NCI-H1417 treated with DMSO at 0.1 percent for 48 hours (cell line): ENCODE data around the gene PTMA.

Source experiments
- DNase-seq: peaks from one replicate; lab custom pipeline; 2025; lab: John Stamatoyannopoulos, UW

The PTMA gene

DNA sequence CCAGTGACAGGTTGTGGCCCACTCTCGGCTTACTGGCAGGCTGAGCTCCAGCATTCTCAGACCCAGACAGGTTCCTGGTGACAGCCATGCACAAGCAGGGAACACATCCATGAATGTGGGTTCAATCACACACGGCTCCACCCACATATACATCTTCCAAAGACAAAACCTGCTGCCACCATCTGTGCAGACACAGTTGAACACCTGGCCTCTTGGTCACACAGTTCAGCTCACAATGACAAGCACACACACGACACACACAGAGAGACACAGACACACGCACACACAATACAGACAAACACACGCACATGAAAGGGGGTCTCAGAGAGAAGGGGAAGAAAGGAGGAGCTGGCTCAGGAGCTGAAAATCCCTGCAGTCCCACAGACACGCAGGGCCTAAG, 32.1 kb upstream of the PTMA start:
- DNase-seq, result no peak

DNA sequence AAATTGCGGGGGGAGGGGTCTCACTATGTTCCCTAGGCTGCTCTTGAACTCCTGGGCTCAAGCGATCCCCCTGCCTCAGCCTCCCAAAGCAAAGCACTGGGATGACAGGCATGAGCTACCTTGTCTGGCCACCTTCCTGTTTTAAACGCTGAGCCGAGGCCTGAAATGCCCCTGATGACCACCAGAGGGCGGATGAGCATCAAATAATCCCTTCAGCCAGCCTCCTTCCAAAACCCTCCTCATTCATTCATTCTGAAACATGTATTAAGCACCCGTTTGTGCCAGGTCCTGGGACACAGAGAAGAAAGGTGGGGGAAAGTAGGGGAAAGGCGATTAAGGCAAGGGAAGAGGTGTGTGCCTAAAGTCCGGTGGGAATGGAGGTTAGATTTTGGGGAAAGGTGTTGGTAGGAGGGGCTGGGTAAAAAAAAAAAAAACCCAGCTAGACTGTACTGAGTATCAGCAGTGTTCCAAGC, 30.7 kb upstream of the PTMA start:
- no peak for DNase-seq

- no peak for DNase-seq
These were observed 28.4 kb upstream of the PTMA start for GRCh38 chr2:231679908-231680284.

DNA sequence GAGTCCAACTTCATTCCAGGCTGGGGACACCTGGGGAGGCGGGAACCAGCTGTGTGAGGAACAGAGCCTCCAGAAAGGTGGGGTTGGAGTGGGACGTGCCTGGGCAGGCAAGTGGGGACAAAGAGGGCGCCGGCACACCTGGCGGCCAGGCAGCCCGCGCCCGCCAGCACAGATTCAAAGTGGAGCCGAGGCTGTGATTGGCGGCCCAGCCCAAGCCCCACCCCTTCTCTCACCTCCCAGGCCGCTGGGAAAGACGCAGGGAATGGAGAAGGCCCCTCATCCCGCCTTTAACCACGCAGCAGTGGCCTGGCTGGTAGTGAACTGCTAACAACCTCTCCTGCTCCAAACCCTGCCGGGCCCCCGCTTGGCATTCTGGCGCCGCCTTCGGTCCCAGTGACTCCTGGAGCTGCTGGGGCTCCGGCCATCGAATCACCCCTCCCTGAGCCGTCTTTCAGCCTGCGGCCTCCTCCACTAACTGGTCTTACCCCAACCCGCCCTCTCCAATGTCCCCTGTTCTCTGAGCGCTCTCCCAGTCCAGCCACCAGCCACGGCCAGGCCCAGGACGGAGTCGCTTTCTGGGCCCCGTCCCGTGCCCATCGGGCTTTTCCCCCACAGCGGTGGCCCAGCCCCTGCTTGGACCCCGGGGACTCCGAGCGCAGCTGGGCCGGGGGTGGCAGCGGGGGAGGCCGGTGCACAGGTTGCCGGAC, 27.9 kb upstream of the PTMA start:
- DNase-seq, result no peak

DNA sequence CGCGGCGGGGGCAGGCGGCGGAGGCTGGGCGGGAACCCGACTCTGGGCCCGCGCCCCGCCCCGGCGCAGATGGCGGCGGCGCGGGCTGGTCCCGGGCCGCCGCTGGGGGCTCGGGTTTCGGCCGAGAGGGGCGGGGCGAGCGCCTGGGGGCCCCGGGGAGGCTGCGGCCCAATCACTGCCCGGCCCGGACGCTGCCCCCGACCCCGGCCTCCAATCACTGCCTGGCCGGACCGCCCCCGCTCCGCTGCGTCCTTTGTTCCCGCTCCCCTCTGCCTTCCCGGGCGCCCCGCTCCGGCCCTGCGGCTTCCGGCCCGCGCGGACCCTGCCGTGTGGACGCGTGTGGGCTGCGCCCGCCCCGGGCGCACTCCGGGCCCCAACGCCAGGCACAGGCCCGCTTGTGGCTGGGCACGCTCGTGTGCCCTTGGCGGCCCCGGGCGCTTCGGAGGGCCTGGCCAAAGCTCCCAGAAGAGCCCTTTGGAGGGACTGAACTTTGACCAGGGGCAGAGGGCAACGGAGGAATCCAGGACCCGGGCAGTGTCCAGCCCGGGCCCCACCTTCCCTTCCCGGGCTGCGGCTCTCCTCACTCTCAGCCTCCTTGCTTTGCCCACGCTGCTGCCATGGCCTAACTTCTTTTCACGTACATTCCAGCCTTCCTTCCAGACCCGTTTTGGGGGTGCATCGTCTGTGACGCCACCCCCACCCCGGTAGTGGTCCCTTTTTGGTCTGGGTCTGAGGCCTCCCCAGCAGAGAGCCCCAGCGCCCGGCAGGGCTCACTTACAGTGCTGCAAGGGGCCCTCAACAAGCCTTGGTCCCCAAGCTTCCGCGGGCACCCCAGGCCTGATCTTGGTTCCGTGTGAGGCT, 27.1 kb upstream of the PTMA start:
- DNase-seq, result no peak

DNA sequence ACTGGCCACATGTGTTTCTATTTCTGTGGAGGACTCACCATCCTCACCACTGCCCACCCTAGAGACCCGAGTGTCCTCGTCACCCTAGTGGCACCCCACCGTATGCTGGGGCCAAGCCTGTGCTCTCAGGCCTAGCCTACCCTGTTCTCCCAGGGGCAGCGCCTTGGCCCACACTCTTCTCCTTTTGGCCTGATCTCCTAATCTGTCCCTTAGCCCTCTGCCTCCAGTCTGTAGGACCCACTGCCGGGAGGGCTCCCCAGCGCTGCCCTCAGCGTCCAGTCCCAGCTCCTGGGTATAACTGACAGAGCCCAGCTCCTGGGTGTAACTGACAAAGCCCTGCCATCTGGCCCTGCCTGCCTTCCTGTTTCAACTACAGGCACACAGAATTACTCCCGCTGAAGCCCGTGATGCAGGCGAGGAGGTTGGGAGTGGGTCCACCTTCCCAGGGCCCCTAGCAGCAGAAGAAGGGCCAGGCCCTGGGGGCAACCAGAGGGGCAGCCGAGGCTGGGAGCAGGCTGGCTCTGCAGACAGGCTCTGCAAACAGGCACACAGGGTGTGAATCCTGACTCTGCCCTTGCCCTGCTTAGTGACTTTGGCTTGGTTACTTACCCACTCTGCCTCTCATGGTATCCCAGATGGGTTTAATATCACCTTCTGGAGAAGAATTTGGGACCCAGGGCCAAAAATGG, 25.6 kb upstream of the PTMA start:
- no peak for DNase-seq

GRCh38 chr2:231683292-231684235, 24.8 kb upstream of the PTMA start:
- no peak for DNase-seq

DNA sequence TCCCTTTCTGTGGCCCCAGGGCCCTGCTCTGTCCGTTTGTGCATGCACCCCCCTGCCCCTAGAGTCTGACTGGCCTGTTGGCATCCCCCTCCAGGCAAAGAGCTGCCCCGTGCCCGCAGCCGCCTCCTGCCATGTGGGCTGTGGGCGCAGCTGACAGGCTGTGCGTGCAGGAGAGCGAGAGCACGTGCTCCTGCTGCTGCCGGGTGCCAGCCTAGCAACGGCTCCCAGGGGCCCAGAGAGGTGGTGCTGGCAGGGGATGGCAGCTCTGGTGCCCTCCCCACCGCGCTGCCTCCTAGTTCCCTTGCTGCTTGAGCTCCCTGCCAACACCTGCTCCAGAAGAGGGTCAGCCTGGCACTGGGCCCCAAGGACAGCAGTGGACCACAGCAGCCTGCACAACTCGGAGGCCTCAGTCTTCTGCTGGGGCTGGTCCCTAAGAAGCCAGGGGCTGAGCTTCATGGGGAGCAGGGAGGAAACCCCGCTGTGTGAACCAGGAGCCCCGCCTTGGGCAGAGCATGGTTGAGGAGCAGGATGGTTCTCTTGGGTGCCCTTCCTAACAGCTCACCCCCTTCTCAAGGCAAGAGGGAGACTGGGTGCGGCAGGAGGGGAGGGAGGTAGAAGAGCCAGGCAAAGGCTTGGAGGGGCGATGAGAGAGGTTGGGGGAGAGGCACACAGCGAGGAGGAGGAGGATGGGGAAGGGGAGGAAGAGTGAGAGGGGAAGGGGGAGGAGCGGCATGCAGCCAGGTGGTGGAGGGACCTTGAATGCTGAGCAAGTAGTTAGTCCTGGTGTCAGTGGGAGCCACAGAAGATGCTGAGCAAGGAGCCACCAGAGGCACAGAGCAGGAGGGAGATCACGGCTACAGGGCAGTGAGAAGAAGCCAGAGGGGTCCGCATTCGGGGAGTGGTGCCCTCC, 23.8 kb upstream of the PTMA start:
- no peak for DNase-seq

DNA sequence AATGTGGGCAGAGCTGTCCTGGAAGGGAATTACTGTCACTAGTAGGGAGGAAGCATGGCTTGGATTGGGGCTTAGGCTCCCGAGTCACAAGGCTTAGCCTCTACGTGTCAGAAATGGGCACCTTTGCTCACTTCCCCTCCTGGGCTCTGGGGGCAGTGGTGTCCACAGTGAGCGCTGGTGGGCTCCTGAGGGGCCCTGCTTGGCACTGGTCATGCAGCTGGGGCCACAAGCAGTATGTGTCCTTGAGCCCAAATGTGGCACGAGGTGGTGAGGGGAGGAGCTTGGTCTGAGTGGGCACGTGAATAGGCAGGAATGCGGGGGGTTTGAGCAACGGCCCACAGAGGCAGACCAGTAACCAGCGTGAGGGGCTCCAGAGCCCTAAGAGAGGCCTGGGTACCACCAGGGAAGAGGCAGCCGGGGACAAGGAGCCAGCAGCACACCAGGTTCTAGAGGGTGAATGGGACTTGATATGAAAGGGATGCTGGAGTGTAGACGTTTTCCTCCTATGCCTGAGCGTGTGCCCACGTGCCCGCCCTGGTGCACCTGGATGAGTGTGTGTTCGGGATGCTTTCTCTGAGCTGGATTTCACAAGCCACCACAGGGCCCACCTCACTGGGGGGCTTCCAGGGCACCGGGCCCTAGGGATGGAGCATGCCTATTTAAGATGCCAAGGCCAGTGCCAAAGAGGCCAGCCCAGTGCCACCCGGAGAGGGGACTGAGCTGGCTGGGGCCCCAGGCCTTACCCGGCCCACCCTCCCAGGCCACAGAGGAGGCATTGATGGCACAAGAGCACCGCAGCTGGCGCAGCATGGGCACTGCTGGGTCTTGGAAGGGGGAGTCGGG, 22.8 kb upstream of the PTMA start:
- DNase-seq, result no peak

- DNase-seq, result no peak
These were observed 21.9 kb upstream of the PTMA start for GRCh38 chr2:231686192-231687100.

DNA sequence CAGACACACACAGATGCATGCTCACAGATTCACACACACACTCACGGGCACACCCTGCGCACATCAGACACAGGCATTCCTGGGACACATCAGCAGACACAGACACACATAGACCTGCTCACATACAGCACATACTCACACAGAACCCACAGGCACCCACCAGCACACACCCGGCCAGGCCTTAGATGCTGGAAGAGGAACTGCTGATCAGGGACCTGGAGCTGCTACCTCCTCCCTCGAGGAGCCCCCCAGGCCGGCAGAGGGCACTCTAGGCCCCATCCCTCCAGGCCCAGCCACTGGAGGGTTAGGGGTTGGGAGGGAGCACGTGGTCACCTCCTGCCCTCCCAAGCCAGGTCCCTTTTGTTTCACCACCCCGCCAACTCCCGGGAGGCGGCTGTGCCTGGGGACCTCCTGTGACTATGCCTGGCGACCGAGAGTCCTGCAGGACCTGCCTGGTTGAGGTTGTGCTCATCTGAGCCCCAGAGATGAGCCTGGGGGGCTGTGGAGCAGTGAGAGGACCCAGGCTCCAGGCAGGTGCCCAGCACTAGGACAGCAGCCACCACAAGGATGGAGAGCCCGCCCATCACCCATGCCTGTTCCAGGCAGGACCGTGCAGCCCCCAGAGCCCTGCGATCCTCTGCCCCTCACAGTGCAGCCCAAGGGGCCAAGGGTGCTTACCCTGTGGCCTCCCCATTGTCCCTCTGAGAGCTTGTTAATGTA, 21.0 kb upstream of the PTMA start:
- no peak for DNase-seq

- DNase-seq, result no peak
These were observed 20.4 kb upstream of the PTMA start for GRCh38 chr2:231687961-231688360.

DNA sequence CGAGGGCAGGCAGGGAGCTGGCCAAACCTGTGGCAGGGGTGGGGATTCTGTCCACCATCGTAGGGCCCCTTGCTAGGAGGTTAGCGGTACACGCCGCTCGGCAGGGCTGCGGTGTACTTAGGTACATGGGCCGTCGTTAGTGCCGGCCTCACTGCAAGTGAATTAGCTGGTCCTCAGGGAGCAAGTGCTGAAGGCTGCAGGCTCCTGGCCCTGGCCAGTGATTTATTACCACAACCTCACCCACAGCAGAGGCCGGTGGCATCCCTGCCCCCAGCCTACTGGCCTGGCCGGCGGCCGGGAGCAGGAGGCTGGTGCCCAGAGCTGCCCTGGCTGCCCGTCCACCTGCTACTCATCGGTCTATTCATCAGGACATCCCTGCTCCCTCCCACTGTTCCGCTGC, 19.6 kb upstream of the PTMA start:
- DNase-seq, result no peak

- no peak for DNase-seq
These were observed 19.0 kb upstream of the PTMA start for GRCh38 chr2:231689124-231689893.

DNA sequence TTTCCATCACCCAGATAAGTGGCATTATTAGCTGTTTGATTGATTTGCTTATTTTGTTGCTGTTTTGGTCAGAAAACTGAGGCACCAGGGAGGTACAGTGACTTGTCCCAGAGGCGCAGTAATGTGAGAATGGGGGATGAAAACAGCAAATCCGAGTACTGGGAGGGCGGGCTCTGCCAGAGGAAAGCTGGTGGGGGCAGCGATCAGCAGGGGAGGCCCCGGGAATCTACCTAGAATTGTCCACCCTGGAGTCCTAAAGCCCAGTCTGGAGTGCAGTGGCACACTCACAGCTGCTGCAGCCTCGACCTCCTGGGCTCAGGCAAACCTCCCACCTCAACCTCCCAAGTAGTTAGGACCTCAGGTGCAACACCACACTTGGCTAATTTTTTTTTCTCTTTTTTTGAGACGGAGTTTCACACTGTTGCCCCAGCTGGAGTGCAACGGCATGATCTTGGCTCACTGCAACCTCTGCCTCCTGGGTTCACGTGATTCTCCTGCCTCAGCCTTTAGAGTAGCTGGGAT, 17.0 kb upstream of the PTMA start:
- DNase-seq, result no peak

DNA sequence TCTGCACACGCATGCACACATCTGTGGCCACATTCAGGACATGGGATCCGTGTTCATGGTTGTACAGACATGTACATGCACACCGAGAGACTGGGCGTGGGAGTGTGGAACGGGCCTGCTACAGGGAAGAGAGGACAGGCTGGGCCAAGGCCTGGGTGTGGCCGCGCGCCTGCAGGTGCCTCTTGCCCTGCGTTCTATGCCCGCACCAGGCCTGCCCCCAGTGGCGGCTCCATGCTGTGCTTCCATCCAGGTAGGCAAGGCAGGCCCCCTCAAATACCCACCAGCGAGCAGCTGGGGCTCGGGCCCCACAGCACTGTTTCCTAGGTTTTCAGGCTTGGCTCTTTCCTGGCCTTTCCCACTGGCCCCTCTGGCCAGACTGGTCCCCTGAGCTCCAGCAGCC, 15.5 kb upstream of the PTMA start:
- no peak for DNase-seq

- no peak for DNase-seq
These were observed 14.4 kb upstream of the PTMA start for GRCh38 chr2:231693956-231694355.
